ENCODE data around the gene SYNPO.

GRCh38 chr5:150651382-150651781 is 10.9 kb downstream of the SYNPO start:
- TF ChIP-seq, protein P1, sequence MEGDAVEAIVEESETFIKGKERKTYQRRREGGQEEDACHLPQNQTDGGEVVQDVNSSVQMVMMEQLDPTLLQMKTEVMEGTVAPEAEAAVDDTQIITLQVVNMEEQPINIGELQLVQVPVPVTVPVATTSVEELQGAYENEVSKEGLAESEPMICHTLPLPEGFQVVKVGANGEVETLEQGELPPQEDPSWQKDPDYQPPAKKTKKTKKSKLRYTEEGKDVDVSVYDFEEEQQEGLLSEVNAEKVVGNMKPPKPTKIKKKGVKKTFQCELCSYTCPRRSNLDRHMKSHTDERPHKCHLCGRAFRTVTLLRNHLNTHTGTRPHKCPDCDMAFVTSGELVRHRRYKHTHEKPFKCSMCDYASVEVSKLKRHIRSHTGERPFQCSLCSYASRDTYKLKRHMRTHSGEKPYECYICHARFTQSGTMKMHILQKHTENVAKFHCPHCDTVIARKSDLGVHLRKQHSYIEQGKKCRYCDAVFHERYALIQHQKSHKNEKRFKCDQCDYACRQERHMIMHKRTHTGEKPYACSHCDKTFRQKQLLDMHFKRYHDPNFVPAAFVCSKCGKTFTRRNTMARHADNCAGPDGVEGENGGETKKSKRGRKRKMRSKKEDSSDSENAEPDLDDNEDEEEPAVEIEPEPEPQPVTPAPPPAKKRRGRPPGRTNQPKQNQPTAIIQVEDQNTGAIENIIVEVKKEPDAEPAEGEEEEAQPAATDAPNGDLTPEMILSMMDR (IDR thresholded peaks at IDR 0.05; ENCODE audit: insufficient read depth, low read length, poor library complexity, severe bottlenecking): no peak
- no peak for TF ChIP-seq EZH2phosphoT487 (conservative IDR thresholded peaks at IDR 0.05; ENCODE audit: low read length)
